Spleen (tissue), 11 donors: ENCODE measurements around the gene CORO6. TPM values are rescaled to one million over a fixed set of nuclear protein-coding genes. Genes with fewer than 3 reads are reported as not detected.

Experiments used
- DNase-seq: peaks from one replicate; pipeline ENCODE4 v3.0.0-alpha.2; 2020
- H3K27ac ChIP-seq, 8 donors: fragments of 200-600 bp; sonication (generic) in 7 of 8; 1 replicate in 4 of 8; 2 replicates in 4 of 8; pipeline versions ENCODE4 v1.5.0 to v1.8.0; 2016 to 2021; ENCODE audit warnings: inconsistent platforms in 4 of 8, mild to moderate bottlenecking in 4 of 8, moderate library complexity in 1 of 8
- H3K27me3 ChIP-seq, 7 donors: fragments of 200-600 bp; sonication (generic) in 6 of 7; replicated peaks in 1 of 7; 1 replicate in 4 of 7; 2 replicates in 3 of 7; pipeline versions ENCODE4 v1.5.0 to v1.8.0; 2016 to 2021; ENCODE audit warnings: inconsistent platforms in 3 of 7, mild to moderate bottlenecking in 1 of 7
- H3K36me3 ChIP-seq, 6 donors: fragments of 200-600 bp; sonication (generic) in 5 of 6; 1 replicate in 4 of 6; 2 replicates in 2 of 6; pipeline versions ENCODE4 v1.5.0 to v1.8.0; 2016 to 2021; ENCODE audit warnings: inconsistent platforms in 2 of 6
- H3K4me1 ChIP-seq, 6 donors: fragments of 200-600 bp; sonication (generic) in 5 of 6; 1 replicate in 3 of 6; 2 replicates in 3 of 6; pipeline versions ENCODE4 v1.5.0 to v1.8.0; 2016 to 2021; ENCODE audit warnings: inconsistent platforms in 3 of 6
- H3K4me3 ChIP-seq, 8 donors: fragments of 200-600 bp; sonication (generic) in 7 of 8; 1 replicate in 4 of 8; 2 replicates in 4 of 8; pipeline versions ENCODE4 v1.5.0 to v1.8.0; 2016 to 2021; ENCODE audit warnings: inconsistent platforms in 4 of 8, mild to moderate bottlenecking in 4 of 8, moderate library complexity in 2 of 8
- H3K9me3 ChIP-seq, 8 donors: fragments of 200-600 bp; sonication (generic) in 7 of 8; 1 replicate in 4 of 8; 2 replicates in 4 of 8; pipeline versions ENCODE4 v1.5.0 to v1.8.0; 2016 to 2021; ENCODE audit warnings: inconsistent platforms in 4 of 8
- CTCF ChIP-seq, 11 experiments: fragments of 200-600 bp in 7 of 11; fragments of 450-650 bp in 4 of 11; sonication (generic) in 4 of 11; IDR thresholded peaks in 8 of 11; conservative IDR thresholded peaks in 3 of 11; 1 replicate in 7 of 11; 2 replicates in 4 of 11; pipeline versions ENCODE4 v1.4.0 to v1.8.0; 2016 to 2021; ENCODE audit warnings: antibody characterized with exemption in 11 of 11, inconsistent platforms in 4 of 11, mild to moderate bottlenecking in 1 of 11
- POLR2A ChIP-seq, 3 donors: fragments of 450-650 bp; IDR thresholded peaks; one replicate each; pipeline ENCODE4 v1.5.1; 2017; ENCODE audit warnings: antibody characterized with exemption in 3 of 3, mild to moderate bottlenecking in 1 of 3
- POLR2AphosphoS5 ChIP-seq, 3 donors: sonication (generic); formaldehyde crosslinking; IDR thresholded peaks; one replicate each; pipeline ENCODE4 v1.5.1; 2017; ENCODE audit warnings: antibody characterized with exemption in 3 of 3
- WGBS, 5 donors: extraction: QIAGEN DNeasy Blood & Tissue Kit in 3 of 5; methylation state at CpG; one replicate each; pipeline versions ENCODE4 v1.1.5 to v1.1.7; 2013 to 2018; 5-methylcytosine and 5-hydroxymethylcytosine counted together
- intact Hi-C: fragments of 100-400 bp; cut with DNase I; formaldehyde crosslinking; loops from one replicate; pipeline ENCODE4 v1.15.0; 2023; ENCODE audit warnings: low total_unique reads
- polyA plus RNA-seq, 3 donors: library from polyadenylated mRNA; stranded (reverse); fragments of 200-250 nt; gene quantifications; one replicate each; pipeline ENCODE4 v1.2.1, GENCODE V29; 2013
- total RNA-seq, 7 donors: library from RNA; depleted of rRNA in 3 of 7; stranded (reverse); fragments of >200 nt in 3 of 7; fragmentation: NEBNext Ultra II Directional in 4 of 7; extraction: Animal tissue kit (Norgen Biotek cat#: 25700) in 4 of 7; gene quantifications; one replicate each; pipeline versions ENCODE4 v1.1.0 to v1.2.1, GENCODE V29; 2016 to 2021
- donor health status: healthy with polysubstance abuse.
- donor health status: DM: no; HTN: no; CAD: no; lungs with moderate emphysema.
- donor health status: DM: no; HTN: no; CAD: no.
- donor health status: Bipolar disorder and iron deficiency.
- donor health status: healthy.
- donor health status: DM: no; HTN: no; CAD: no.
- donor health status: DM: yes; HTN: yes; CAD: no.

The CORO6 gene
- total and polyA plus RNA-seq, 10 donors = 0.81 to 5.1 (median 3.5) TPM

DNA sequence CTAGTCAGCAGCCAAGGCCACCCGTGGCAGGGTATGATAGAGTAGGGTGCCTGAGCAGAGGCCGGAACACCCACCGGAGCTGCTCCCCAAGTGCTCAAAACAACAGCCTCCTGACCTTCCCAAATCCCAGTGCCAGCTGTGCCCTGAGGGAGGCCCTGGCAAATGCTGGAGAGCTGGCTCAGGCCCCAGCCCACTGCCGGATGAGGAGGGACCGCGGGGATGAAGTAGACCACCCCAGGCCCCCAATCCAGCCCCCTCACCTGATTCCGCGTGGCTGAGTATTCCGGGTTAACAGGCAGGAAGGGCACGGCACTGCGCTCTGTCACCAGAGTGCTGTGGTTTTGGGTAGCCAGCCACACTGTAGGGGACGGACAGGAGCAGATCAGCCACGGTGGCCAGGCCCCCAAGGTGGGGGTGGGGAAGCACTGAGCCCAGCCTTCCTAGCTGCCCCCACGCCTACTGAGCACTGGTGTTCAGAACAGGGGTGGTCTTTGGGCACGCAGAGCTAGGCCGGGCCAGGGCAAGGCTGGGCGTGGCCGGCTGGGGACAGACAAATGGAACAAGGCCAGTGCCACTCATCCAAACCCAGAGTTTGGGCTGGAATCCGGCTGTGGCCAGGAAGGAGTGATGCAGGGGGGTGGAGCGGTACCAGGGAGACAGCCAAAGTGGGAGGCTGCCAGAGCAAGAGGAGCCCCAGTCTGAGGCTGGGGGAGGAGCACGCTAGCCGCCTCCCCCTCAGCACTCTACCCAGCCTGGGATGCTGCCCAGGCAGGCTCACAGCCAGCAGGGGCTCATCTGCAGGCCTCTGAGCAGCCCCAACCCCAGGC lies 45.1 kb downstream of the CORO6 start:
- TF ChIP-seq POLR2AphosphoS5 (IDR thresholded peaks at IDR 0.05) (peak in 1 of 3 donors; percentile 39), POLR2A (IDR thresholded peaks at IDR 0.05) (no peak), CTCF (IDR thresholded peaks at IDR 0.05 in 8 of 11, conservative IDR thresholded peaks at IDR 0.05 in 3 of 11) (no peak)
- no peaks in the 10 kb centered on the region for H3K27me3 ChIP-seq
- no peak overlapping the region for H3K4me3 ChIP-seq
- DNase-seq = peak; percentile 74
- H3K4me1 ChIP-seq = peaks cover 6 to 62% (median 22%) of the 10 kb centered on the region in 6 donors
- intact Hi-C loops = no loop called here
- peak overlapping the region in 2 of 8 donors; percentile 31 for H3K27ac ChIP-seq
- H3K36me3 ChIP-seq = peaks cover 0 to 98% (median 70%) of the 10 kb centered on the region in 6 donors
- 73 to 87% (median 82%) methylated on average over 14 to 22 of the region's 22 CpGs for WGBS, 5 donors
- no peaks in the 10 kb centered on the region for H3K9me3 ChIP-seq

DNA sequence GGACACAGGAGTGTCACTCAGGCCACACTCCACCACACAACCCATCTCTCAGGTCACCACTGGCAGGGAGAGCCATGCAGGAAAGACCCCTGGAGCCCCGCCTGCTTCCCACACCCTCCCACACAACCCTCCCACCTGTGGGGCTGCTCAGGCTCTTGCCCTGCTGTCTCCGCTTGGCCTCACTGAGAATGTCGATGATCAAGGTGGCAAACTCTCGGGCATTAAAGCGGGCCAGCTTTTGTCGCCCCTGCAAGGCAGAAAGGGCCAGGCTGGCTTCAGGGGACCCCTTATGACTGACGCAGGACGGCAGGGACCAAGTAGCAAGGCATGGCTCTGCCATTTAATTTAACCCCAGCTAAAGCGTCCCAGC lies 45.7 kb downstream of the CORO6 start:
- intact Hi-C loops = no loop called here
- H3K27ac ChIP-seq = peak overlapping the region in 1 of 8 donors; percentile 31
- WGBS, 5 donors = 90 to 99% (median 96%) methylated on average over 5 to 9 of the region's 9 CpGs
- no peaks in the 10 kb centered on the region for H3K9me3 ChIP-seq
- no peak for TF ChIP-seq POLR2A (IDR thresholded peaks at IDR 0.05)
- TF ChIP-seq CTCF (IDR thresholded peaks at IDR 0.05 in 8 of 11, conservative IDR thresholded peaks at IDR 0.05 in 3 of 11) = no peak
- TF ChIP-seq POLR2AphosphoS5 (IDR thresholded peaks at IDR 0.05) = no peak
- H3K4me1 ChIP-seq = peaks cover 6 to 69% (median 28%) of the 10 kb centered on the region in 6 donors
- peak; percentile 56 for DNase-seq
- no peaks in the 10 kb centered on the region for H3K27me3 ChIP-seq
- no peak overlapping the region for H3K4me3 ChIP-seq
- peaks cover 0 to 98% (median 64%) of the 10 kb centered on the region in 6 donors for H3K36me3 ChIP-seq

GRCh38 chr17:29576214-29577000 lies 46.3 kb downstream of the CORO6 start:
- Histone ChIP-seq H3K4me3 (no peak overlapping the region), H3K27me3 (no peaks in the 10 kb centered on the region), H3K36me3 (peaks cover 0 to 97% (median 58%) of the 10 kb centered on the region in 6 donors), H3K27ac (no peak overlapping the region), H3K4me1 (peaks cover 6 to 74% (median 31%) of the 10 kb centered on the region in 6 donors), H3K9me3 (no peaks in the 10 kb centered on the region)
- no peak for TF ChIP-seq POLR2AphosphoS5 (IDR thresholded peaks at IDR 0.05)
- no peak for TF ChIP-seq POLR2A (IDR thresholded peaks at IDR 0.05)
- no peak for TF ChIP-seq CTCF (IDR thresholded peaks at IDR 0.05 in 8 of 11, conservative IDR thresholded peaks at IDR 0.05 in 3 of 11)
- 90 to 96% (median 94%) methylated on average over 9 to 37 of the region's 37 CpGs for WGBS, 5 donors
- intact Hi-C loops = no loop called here
- DNase-seq = peak; percentile 75
